Liver (tissue), 3 donors: Measurements from ENCODE around the gene DDX5.

ENCODE experiments used
- ATF3 ChIP-seq: IDR thresholded peaks from 2 replicates; pipeline ENCODE4 v1.6.1; 2016; ENCODE audit warnings: antibody characterized with exemption
- CTCF ChIP-seq: fragments of 150-350 bp; IDR thresholded peaks from 2 replicates; pipeline ENCODE4 v1.5.1; 2017; ENCODE audit warnings: improper control_type of control experiment, low read depth, low read length; ENCODE audit not compliant: missing input control
- FOXA2 ChIP-seq: IDR thresholded peaks from 2 replicates; pipeline ENCODE4 v1.6.1; 2016; ENCODE audit warnings: antibody characterized with exemption
- JUND ChIP-seq, 2 donors: IDR thresholded peaks; 2 replicates each; pipeline ENCODE4 v1.6.1; 2016; ENCODE audit warnings: antibody characterized with exemption in 2 of 2
- TAF1 ChIP-seq: conservative IDR thresholded peaks from 2 replicates; pipeline ENCODE4 v1.6.1; 2016; ENCODE audit warnings: antibody characterized with exemption, mild to moderate bottlenecking
- ZBTB33 ChIP-seq: IDR thresholded peaks from 2 replicates; pipeline ENCODE4 v1.6.1; 2016; ENCODE audit warnings: antibody characterized with exemption
- donor health status: healthy.
- donor health status: healthy.

GRCh38 chr17:64484380-64484779, 21.7 kb downstream of the DDX5 start:
- no peak for TF ChIP-seq CTCF
- TF ChIP-seq FOXA2, result no peak
- TF ChIP-seq JUND (IDR thresholded peaks at IDR 0.05), result no peak
- TF ChIP-seq ATF3, result no peak
- no peak for TF ChIP-seq TAF1
- no peak for TF ChIP-seq ZBTB33
